NOMO-1 (cell line): ENCODE data around the gene MPP3.

Experiments
- DNase-seq, 2 experiments: peaks; one replicate each; lab custom pipeline; 2025; ENCODE audit not compliant: unreplicated experiment in 2 of 2; lab: John Stamatoyannopoulos, UW

MPP3 gene

DNA sequence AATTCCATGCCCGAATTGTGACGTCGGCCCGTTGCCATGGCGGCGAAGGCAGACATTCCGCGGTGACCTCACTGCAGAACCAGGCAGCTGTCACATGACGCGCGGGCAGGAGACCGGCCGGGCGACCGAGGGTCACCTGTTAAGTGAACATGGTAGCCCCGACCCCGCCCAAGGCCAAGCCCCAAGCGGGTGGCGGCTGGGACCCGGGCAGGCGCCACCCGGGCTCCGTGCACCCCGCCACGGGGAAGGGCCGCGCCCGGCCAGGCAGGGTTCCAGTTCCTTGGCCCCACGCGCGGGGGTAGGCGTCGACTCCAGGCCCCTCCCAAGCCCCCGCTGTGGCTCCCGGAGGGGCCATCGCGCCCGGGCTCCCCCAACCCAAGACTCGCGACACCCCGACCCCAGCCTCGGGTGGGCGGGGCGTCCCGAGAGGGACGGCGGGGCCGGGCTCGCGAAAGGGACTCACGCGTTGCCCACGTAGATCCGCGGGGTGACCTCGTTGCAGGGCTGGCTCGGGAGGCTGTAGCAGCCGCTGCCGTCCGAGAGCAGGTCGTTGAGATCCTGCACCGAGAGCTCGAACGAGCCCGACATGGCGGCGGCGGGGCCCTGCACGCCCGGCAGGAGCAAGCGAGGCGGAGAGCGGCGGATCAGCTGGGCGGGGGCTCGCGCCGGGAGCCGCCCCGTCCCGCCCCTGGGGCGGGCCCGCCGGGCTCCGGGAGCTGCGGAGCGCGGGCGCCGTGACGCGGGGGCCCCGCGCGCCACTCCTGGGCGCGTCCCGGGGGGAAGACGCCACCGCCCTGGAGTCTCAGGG, 54.4 kb downstream of the MPP3 start, which contains the start of gene DUSP3:
TSS of gene DUSP3 (minus strand) at position 641 of the 808 bp plus-strand sequence. CDS start at position 588, 53 bp downstream.
- DNase-seq: peak; percentile 63 to 82

DNA sequence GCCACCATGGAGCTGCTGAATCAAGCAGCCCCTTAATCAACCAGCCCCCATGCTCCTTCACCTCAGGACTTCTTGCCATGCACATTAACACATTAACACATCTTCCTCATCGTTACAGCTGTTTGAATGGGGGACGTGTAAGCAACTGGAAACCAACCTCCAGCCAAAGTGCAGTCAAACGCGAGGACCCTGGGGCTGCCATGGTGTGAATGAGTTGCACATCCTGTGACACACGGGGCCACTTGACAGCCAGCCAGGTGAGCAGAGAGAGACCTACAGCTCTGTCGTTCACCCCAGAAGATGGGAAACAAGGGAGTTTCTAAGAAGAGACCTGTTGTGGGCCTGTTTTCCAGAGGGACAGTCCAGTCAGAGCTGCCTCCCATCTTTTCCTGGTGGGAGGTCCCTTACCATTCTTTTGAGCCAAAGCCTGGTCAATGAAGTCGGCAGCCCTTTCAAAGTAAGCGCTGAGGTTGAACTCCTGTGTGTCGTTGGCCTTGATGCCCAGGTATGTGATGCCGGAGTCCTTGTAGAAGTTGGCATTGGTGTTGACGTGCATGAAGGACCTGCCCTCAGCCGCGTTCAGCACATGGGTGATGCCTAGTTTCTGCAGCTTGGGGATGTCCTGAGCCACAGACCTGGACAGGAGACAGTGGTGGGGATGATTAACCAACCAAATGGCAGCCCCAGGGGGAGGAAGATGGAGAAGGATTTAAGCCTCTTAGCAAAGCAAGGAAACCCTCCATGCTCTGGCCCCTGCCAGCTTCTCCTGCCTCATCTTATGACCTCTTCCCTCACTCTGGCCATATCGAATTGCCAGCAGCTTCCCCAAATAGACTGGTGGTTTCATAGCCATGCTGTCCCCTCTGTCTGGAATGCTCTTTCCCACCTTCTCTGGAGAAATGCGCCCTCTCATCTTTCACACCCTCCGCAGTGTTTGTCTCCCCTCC, 58.4 kb downstream of the MPP3 start:
- no peak for DNase-seq

DNA sequence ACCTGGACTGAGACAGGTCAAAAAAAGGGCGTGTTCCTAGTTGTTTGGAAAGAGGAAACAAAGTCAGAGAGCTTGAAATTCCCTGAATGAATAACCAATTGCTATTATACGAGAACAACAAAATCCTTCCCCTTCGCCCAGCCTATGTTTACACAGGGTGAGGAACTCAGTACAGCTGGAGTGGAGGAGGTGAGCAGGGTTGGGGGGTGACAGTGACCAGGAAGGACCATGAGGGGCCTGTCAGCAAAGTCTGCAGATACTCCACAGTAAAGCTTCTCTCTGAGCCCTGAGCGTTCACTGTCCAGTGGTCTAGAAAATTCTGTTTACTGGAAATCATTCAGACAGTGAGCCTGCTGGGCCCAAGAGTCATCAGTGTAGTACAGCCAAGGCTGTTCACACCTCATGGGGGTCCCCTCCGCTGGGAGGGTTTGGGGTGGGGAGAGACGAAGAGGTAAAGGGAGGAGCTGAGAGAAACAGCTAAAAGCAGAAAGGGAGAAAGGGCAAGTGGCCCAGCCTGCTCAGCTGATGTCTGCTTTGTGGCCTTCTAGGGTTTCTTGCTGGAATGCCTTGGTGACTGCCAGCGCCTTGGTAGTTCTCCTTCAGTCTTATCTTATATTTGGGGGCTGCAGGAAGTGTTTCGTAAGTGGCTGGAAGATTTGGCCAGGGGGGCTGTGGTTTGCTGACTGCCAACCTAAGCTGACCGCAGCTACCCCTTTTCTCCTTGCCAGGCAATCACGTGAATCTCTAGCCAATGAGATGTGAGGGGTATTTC, 59.9 kb downstream of the MPP3 start:
- peak; percentile 95 to 97 for DNase-seq

- DNase-seq: no peak
These were observed 61.5 kb downstream of the MPP3 start for GRCh38 chr17:43771463-43771862.

DNA sequence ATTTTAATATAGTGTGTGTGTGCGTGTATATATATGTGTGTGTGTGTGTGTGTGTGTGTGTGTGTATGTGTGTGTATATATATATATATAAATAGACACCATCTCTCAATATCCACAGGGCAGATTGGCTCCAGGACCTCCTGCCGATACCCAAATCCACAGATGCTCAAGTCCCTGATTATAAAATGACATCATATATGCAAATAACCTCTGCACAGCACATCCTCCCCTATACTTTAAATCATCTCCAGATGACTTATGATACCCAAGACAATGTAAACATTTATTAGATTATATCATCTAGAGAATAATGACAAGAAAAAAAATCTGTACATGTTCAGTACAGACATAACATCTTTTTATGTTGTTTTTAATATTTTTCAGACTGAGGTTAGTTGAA, 62.0 kb downstream of the MPP3 start:
- no peak for DNase-seq

DNA sequence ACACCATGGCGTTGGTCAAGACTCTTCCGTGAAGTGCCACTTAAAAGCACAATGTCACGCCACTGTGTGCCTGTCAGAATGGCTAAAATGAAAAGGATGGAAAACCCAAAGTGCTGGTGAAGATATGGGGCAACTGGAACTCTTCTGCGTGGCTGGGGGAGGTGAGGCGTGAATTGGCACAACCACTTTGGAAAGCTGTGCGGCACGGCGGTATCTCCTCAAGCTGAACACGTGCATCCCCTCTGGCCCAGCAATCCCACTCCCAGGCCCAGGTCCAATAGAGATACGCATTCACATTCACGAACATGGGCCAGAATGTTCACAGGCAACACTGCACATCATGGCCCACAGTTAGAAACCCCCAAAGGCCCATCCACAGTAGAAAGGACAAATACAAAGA, 63.1 kb downstream of the MPP3 start:
- DNase-seq: no peak

GRCh38 chr17:43769426-43769825, 63.5 kb downstream of the MPP3 start:
- no peak for DNase-seq

- DNase-seq: no peak
These were observed 64.0 kb downstream of the MPP3 start for GRCh38 chr17:43768943-43769342.

- peak; percentile 96 to 97 for DNase-seq
These were observed 64.6 kb downstream of the MPP3 start for GRCh38 chr17:43768382-43768781.

- DNase-seq: no peak
These were observed 65.3 kb downstream of the MPP3 start for GRCh38 chr17:43767713-43768059.

GRCh38 chr17:43767053-43767712, 65.8 kb downstream of the MPP3 start:
- peak in 1 of 2 experiments; percentile 35 for DNase-seq

DNA sequence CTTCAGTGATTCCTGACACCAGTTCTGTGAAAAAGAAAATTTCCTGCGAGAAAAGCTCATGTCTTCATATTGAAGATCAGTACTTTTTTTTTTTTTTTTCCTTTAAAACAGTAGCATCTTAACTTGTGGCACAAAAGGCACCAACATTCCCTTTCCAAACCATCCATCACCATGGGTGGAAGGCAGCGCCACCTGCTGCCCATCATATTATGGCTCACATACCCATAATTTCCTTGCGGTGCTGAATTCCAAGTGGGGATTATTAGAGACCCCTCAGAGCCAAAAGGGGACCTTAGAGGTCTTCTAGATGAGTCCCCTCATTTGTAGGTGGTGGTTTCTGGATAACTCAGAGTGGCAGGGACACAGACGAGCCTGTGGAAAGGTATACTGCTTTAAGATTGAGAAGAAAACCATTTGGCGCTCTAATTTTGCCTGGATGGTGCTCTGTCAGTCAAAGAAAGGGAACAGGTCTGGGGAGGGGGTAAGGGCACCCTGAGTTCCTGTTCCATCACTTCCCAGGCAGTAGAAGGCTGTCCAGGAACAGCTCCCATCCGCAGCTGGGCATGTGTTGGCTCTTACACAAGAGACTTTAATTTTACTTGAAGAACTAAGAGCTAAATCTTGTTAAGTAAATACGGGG, 66.4 kb downstream of the MPP3 start:
- DNase-seq: peak in 1 of 2 experiments; percentile 11

- peak; percentile 51 to 67 for DNase-seq
These were observed 72.6 kb downstream of the MPP3 start for GRCh38 chr17:43760254-43760852.

DNA sequence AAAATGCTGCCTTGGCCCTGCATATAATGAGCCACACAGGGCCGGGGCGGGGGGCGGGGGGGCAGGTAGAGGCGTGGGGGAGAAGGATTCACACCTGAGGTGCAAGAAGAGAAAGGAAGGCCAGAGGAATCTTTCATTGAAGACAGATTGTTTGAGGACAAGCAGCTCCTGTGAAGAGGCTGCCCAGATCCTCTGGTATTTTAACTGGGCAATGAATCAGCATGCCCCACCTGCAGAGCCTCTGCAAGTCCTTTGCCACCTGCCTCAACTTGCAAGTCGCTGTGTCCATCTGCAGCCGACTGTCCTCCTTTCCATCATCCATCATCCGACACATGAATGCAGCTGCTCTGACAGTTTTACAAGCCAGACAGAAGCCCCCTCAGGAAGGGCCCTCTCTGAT, 73.1 kb downstream of the MPP3 start:
- no peak for DNase-seq

GRCh38 chr17:43758497-43759174, 74.3 kb downstream of the MPP3 start, which contains the start of gene SOST:
TSS of gene SOST (minus strand) at chr17:43758791. CDS start at chr17:43758741, 50 bp downstream.
- DNase-seq: no peak

GRCh38 chr17:43758086-43758485, 74.9 kb downstream of the MPP3 start:
- DNase-seq: no peak

- no peak for DNase-seq
These were observed 75.7 kb downstream of the MPP3 start for GRCh38 chr17:43757171-43757660.

- no peak for DNase-seq
These were observed 76.7 kb downstream of the MPP3 start for GRCh38 chr17:43756201-43756600.
